Subcutaneous abdominal adipose tissue (tissue), 5 donors: ENCODE measurements around the gene PPP2R5C.

Experiments used
- H3K27ac ChIP-seq: one replicate; pipeline ENCODE4 v1.7.0; 2013; ENCODE audit warnings: low read depth, mild to moderate bottlenecking, inconsistent platforms, low read length, moderate library complexity
- H3K27me3 ChIP-seq, 5 donors: one replicate each; pipeline ENCODE4 v1.7.0; 2013; ENCODE audit warnings: low read length in 5 of 5, inconsistent platforms in 1 of 5; ENCODE audit not compliant: control insufficient read depth in 5 of 5, insufficient read depth in 4 of 5
- H3K36me3 ChIP-seq, 5 donors: one replicate each; pipeline ENCODE4 v1.7.0; 2013; ENCODE audit warnings: low read length in 5 of 5; ENCODE audit not compliant: control insufficient read depth in 5 of 5, insufficient read depth in 5 of 5
- H3K4me1 ChIP-seq, 5 donors: one replicate each; pipeline ENCODE4 v1.7.0; 2013; ENCODE audit warnings: low read length in 5 of 5, mild to moderate bottlenecking in 3 of 5, moderate library complexity in 1 of 5; ENCODE audit not compliant: control insufficient read depth in 5 of 5, insufficient read depth in 5 of 5
- H3K4me3 ChIP-seq, 5 donors: one replicate each; pipeline ENCODE4 v1.7.0; 2013; ENCODE audit warnings: low read length in 5 of 5, low read depth in 1 of 5
- H3K9ac ChIP-seq, 5 donors: one replicate each; pipeline ENCODE4 v1.7.0; 2013; ENCODE audit warnings: low read length in 5 of 5, mild to moderate bottlenecking in 4 of 5, moderate library complexity in 3 of 5
- H3K9me3 ChIP-seq, 5 donors: one replicate each; pipeline ENCODE4 v1.7.0; 2013; ENCODE audit warnings: low read length in 5 of 5; ENCODE audit not compliant: control insufficient read depth in 5 of 5
- donor health status: healthy.
- donor health status: healthy.
- donor health status: healthy.
- donor health status: healthy.
- donor health status: healthy.

PPP2R5C gene

GRCh38 chr14:101762530-101763101 is 1.1 kb downstream of the PPP2R5C start:
- Histone ChIP-seq H3K4me1 (peaks cover 0 to 18% (median 14%) of the 10 kb centered on the region in 5 donors), H3K9me3 (no peaks in the 10 kb centered on the region), H3K9ac (peak overlapping the region in 4 of 5 donors; percentile 62 to 80 (median 72)), H3K4me3 (peak overlapping the region; percentile 38 to 71 (median 69)), H3K36me3 (peaks cover 7 to 20% (median 10%) of the 10 kb centered on the region in 5 donors), H3K27ac (no peak overlapping the region), H3K27me3 (no peaks in the 10 kb centered on the region)

GRCh38 chr14:101763941-101764709 is 2.6 kb downstream of the PPP2R5C start:
- Histone ChIP-seq H3K4me3 (no peak overlapping the region), H3K9me3 (no peaks in the 10 kb centered on the region), H3K27me3 (no peaks in the 10 kb centered on the region), H3K4me1 (peaks cover 0 to 18% (median 14%) of the 10 kb centered on the region in 5 donors), H3K9ac (no peak overlapping the region), H3K27ac (no peak overlapping the region), H3K36me3 (peaks cover 7 to 20% (median 11%) of the 10 kb centered on the region in 5 donors)

- Histone ChIP-seq H3K4me3 (no peak overlapping the region), H3K9ac (peak overlapping the region in 1 of 5 donors; percentile 37), H3K36me3 (peaks cover 7 to 20% (median 11%) of the 10 kb centered on the region in 5 donors), H3K4me1 (peaks cover 0 to 5% (median under 1%) of the 10 kb centered on the region in 5 donors), H3K27ac (no peak overlapping the region), H3K27me3 (no peaks in the 10 kb centered on the region), H3K9me3 (no peaks in the 10 kb centered on the region)
Measured at GRCh38 chr14:101767618-101768362, 6.3 kb downstream of the PPP2R5C start.

- Histone ChIP-seq H3K9ac (no peak overlapping the region), H3K36me3 (peaks cover 1 to 11% (median 6%) of the 10 kb centered on the region in 5 donors), H3K4me1 (peaks cover 0 to 9% (median 0%) of the 10 kb centered on the region in 5 donors), H3K27me3 (no peaks in the 10 kb centered on the region), H3K27ac (no peak overlapping the region), H3K9me3 (no peaks in the 10 kb centered on the region), H3K4me3 (no peak overlapping the region)
Measured at GRCh38 chr14:101770183-101770582, 8.7 kb downstream of the PPP2R5C start.

GRCh38 chr14:101772770-101773169 is 11.3 kb downstream of the PPP2R5C start:
- no peak overlapping the region for H3K4me3 ChIP-seq
- H3K4me1 ChIP-seq: peaks cover 0 to 9% (median 3%) of the 10 kb centered on the region in 5 donors
- peaks cover 0 to 1% (median 0%) of the 10 kb centered on the region in 5 donors for H3K36me3 ChIP-seq
- no peaks in the 10 kb centered on the region for H3K9me3 ChIP-seq
- no peaks in the 10 kb centered on the region for H3K27me3 ChIP-seq
- H3K9ac ChIP-seq: no peak overlapping the region
- H3K27ac ChIP-seq: no peak overlapping the region

- no peak overlapping the region for H3K9ac ChIP-seq
- H3K36me3 ChIP-seq: no peaks in the 10 kb centered on the region
Measured at GRCh38 chr14:101773378-101773777, 11.9 kb downstream of the PPP2R5C start.

GRCh38 chr14:101774006-101774795 is 12.7 kb downstream of the PPP2R5C start:
- no peaks in the 10 kb centered on the region for H3K9me3 ChIP-seq
- no peak overlapping the region for H3K9ac ChIP-seq
- no peaks in the 10 kb centered on the region for H3K36me3 ChIP-seq
- H3K4me1 ChIP-seq: peaks cover 0 to 9% (median 3%) of the 10 kb centered on the region in 5 donors
- no peak overlapping the region for H3K4me3 ChIP-seq
- H3K27ac ChIP-seq: no peak overlapping the region
- H3K27me3 ChIP-seq: no peaks in the 10 kb centered on the region

More at GRCh38 chr14:101773378-101773777, 11.9 kb downstream of the PPP2R5C start:
- Histone ChIP-seq H3K4me1 (peaks cover 0 to 9% (median 3%) of the 10 kb centered on the region in 5 donors), H3K4me3 (no peak overlapping the region), H3K9me3 (no peaks in the 10 kb centered on the region), H3K27me3 (no peaks in the 10 kb centered on the region), H3K27ac (no peak overlapping the region)

- peaks cover 0 to 2% (median 0%) of the 10 kb centered on the region in 5 donors for H3K27me3 ChIP-seq
- H3K27ac ChIP-seq: no peak overlapping the region
- H3K9me3 ChIP-seq: no peaks in the 10 kb centered on the region
- H3K9ac ChIP-seq: no peak overlapping the region
- H3K4me1 ChIP-seq: peaks cover 0 to 9% (median 3%) of the 10 kb centered on the region in 5 donors
- no peak overlapping the region for H3K4me3 ChIP-seq
- no peaks in the 10 kb centered on the region for H3K36me3 ChIP-seq
Measured at GRCh38 chr14:101774814-101775213, 13.3 kb downstream of the PPP2R5C start.

- Histone ChIP-seq H3K27me3 (peaks cover 0 to 9% (median 3%) of the 10 kb centered on the region in 5 donors), H3K36me3 (no peaks in the 10 kb centered on the region), H3K9me3 (no peaks in the 10 kb centered on the region), H3K27ac (no peak overlapping the region), H3K4me1 (peaks cover 0 to 11% (median 7%) of the 10 kb centered on the region in 5 donors), H3K9ac (no peak overlapping the region), H3K4me3 (no peak overlapping the region)
Measured at GRCh38 chr14:101775826-101776225, 14.3 kb downstream of the PPP2R5C start.
